ENCODE data around the gene AK4.

The AK4 gene

DNA sequence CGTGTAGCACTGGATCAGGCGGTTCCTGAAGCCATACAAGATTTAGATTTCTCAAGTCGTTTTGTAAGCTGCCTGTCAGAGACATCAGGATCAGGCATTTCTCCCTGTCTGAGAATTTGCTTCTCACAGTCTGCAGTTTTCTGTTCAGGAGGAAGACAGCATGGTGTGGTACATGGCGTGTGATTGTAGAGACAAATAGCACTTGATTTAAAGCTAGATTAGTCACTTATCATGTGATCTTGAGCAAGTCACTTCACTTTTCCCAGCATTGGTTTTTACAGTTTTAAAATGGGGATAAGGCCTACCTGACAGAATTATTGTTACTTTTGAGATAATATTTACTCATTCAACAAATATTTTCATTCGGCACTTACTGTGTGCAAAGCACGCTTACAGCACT, 63.3 kb downstream of the AK4 start:
- peaks cover 24% of the 10 kb centered on the region for H3K4me1 Mint-ChIP-seq
- no peak overlapping the region for H3K27ac Mint-ChIP-seq

DNA sequence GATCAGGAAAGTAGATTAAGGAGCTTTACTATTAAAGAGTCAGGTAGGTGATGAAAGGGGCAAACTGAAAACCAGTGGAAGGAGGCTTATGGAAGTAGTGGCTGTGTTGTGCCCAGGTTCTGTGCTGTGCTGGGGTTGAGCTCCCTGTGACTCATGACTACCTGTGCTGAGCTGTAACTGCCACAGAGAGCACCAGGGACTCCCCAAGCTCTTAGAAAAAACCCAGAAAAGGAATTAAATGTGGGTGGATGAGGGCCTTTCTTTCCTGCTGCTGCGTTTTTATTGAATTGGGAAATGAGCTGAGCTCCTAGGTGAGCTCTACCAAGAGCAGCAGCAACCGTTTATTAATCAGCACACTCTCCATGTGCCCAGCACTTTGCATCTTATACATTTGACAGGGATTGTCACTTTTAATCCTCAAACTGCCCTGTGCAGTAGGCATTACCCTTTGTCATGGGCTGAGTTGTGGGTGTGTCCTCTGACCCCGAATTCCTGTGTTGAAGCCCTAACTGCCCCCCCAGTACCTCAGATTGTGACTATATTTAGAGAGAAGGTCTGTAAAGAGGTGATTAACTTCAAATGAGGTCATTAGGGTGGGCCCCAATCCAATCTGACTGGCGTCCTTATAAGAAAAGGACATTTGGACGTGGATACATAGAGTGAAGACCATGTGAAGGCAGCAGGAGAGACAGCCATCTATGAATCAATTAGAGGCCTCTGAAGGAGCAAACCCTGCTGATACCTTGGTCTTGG, 65.4 kb downstream of the AK4 start:
- DNase-seq (ENCODE audit: low spot score in 2 of 2), result no peak
- no peak overlapping the region for H3K4me3 Mint-ChIP-seq
- peaks cover 7% of the 10 kb centered on the region for H3K36me3 Mint-ChIP-seq
- H3K4me1 Mint-ChIP-seq, result peaks cover 24% of the 10 kb centered on the region
- peak overlapping the region; percentile 43 for H3K27ac Mint-ChIP-seq
- H3K9me3 Mint-ChIP-seq, result no peaks in the 10 kb centered on the region
- peak; percentile 84 for ATAC-seq

More for the DNA sequence above, 63.3 kb downstream of the AK4 start:
- ATAC-seq, result no peak
- Mint-ChIP-seq H3K4me3 (no peak overlapping the region), H3K9me3 (no peaks in the 10 kb centered on the region), H3K36me3 (no peaks in the 10 kb centered on the region)
- DNase-seq (ENCODE audit: low spot score in 2 of 2), result no peak

DNA sequence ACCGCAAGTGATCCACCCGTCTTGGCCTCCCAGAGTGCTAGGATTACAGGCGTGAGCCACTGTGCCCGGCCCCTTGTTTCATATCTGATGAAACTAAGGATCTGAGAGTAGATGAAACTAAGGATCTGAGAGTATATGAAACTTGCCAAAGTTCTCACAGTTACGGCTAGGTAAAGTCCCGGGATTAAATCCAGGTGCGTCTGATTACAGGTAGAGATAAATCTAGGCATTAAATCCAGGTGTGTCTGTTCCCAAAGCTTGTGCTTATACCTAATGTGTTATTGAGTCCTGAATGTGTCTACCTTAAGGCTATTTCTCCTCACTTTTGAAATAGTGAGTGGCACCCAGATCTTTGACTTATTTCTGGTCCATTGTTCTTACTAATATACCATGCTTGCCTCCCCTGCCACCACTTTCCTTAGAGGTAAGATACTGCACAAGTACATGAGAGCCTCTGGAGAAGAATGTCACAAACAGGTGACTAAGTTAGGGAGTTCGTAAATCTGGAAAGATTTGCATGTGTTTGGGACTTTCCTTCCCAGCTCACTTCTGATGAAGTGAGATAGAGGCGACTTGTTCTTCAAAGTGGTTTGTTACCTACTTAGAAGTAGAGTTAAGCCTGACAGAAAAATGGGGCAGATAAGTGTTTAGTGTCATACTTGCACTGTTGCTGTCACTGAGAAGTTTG, 66.5 kb downstream of the AK4 start:
- H3K9me3 Mint-ChIP-seq, result no peaks in the 10 kb centered on the region
- ATAC-seq (no peak), DNase-seq (ENCODE audit: low spot score in 2 of 2) (no peak)
- peaks cover 24% of the 10 kb centered on the region for H3K4me1 Mint-ChIP-seq
- H3K4me3 Mint-ChIP-seq, result no peak overlapping the region
- H3K27ac Mint-ChIP-seq, result no peak overlapping the region
- peaks cover 18% of the 10 kb centered on the region for H3K36me3 Mint-ChIP-seq

DNA sequence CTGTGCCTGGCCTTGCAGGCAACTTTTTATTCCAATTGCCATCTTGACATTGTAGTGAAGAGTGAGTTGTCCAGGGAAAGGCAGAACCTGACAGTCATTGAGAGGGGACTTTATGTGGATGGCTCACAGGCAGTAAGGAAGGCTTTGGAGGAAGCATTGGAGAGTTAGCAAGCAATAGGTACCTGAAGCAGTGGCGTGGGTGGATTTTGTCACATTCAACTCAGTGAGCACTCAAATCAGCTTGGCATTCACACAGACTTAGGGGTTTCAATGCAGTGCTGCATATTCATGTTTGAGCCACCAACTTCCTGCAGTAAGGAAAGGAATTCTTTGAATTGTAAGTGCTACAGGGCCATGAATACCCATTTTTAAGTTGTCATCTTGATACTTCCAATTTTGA, 69.0 kb downstream of the AK4 start:
- Mint-ChIP-seq H3K4me3 (no peak overlapping the region), H3K9me3 (no peaks in the 10 kb centered on the region), H3K4me1 (peaks cover 24% of the 10 kb centered on the region), H3K36me3 (peaks cover 34% of the 10 kb centered on the region), H3K27ac (no peak overlapping the region)
- no peak for DNase-seq (ENCODE audit: low spot score in 2 of 2)
- ATAC-seq, result no peak

DNA sequence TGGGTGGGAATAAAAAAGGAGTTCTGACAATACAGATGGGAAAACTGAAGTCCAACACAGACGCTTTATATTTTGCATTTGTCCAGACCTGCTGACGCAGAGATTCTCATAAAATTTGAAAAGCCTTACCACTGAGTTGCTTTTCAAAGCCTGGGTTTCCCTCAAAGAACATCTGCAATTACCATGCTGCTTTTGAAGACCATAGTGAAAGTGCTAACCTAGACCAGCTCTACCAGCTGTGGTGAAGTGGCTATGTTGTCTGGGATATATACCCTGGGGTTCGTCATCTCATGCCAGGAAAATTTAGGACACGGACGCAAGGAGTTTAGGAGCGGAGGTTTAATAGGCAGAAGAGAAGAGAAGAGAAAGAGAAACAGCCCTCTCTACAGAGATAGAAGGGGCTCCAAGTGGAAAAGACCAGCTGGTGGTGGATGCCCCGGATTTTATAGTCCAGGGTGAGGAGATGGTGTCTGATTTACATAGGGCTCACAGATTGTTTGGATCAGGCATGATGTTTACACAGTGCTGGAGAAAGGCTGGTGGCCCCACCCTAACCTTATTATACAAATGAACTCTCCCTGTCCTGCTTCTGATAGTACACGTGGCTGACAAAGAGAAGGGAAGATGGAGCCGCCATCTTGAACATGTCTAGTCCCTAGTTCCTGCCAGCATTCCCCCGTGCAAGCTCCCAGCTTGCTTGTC, 73.8 kb downstream of the AK4 start:
- peak overlapping the region; percentile 44 for H3K27ac Mint-ChIP-seq
- no peak for DNase-seq (ENCODE audit: low spot score in 2 of 2)
- no peaks in the 10 kb centered on the region for H3K9me3 Mint-ChIP-seq
- no peak for ATAC-seq
- no peak overlapping the region for H3K4me3 Mint-ChIP-seq
- no peaks in the 10 kb centered on the region for H3K4me1 Mint-ChIP-seq
- H3K36me3 Mint-ChIP-seq, result peaks cover 65% of the 10 kb centered on the region

DNA sequence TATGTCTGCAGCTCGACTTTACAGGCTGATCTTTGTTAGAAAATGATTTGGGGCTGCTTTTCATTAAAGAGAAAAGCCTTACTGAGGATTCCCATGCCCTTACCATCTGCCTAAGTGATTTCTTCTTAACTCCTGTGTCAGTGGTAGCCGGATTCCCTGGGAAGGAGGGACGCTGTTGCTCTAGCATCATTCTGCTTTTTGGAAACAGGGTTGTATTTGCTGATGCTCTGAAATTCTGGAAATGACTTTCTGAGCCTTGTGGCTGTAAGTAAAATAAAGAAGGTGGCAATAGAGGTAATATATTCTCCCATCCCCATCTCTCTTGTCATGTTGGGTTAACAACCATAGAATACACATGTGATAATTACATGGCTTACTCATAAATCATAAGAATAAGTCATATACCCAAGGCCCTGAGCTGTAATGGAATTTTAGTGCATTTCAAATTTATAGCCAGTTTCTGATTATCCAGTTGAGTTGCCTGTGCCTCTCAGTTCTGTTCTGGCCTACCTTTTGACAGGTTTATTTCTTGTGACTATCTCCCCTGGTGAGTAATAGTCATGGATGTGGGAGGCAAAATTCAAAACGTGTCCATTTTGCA, 74.4 kb downstream of the AK4 start:
- H3K9me3 Mint-ChIP-seq, result no peaks in the 10 kb centered on the region
- H3K4me3 Mint-ChIP-seq, result no peak overlapping the region
- no peak overlapping the region for H3K27ac Mint-ChIP-seq
- H3K36me3 Mint-ChIP-seq, result peaks cover 66% of the 10 kb centered on the region
- ATAC-seq (no peak), DNase-seq (ENCODE audit: low spot score in 2 of 2) (no peak)
- H3K4me1 Mint-ChIP-seq, result no peaks in the 10 kb centered on the region

DNA sequence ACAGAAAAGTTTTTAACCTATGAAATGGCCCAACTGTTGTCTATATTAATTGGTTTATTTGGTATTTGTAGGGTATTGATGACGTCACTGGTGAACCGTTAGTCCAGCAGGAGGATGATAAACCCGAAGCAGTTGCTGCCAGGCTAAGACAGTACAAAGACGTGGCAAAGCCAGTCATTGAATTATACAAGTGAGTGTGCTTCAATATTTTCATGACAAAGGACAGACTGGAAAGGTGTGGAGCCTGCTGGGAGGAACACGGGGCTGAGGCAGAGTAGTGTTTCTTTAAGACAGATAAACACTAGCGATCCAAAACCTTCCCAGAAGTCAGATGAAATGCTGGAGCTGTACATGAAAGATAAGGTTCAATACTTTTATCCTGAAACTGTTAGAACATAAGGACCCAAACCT, 76.7 kb downstream of the AK4 start:
- H3K9me3 Mint-ChIP-seq, result no peaks in the 10 kb centered on the region
- peaks cover 2% of the 10 kb centered on the region for H3K4me1 Mint-ChIP-seq
- DNase-seq (ENCODE audit: low spot score in 2 of 2) (no peak), ATAC-seq (no peak)
- no peak overlapping the region for H3K4me3 Mint-ChIP-seq
- H3K36me3 Mint-ChIP-seq, result peaks cover 46% of the 10 kb centered on the region
- H3K27ac Mint-ChIP-seq, result no peak overlapping the region

DNA sequence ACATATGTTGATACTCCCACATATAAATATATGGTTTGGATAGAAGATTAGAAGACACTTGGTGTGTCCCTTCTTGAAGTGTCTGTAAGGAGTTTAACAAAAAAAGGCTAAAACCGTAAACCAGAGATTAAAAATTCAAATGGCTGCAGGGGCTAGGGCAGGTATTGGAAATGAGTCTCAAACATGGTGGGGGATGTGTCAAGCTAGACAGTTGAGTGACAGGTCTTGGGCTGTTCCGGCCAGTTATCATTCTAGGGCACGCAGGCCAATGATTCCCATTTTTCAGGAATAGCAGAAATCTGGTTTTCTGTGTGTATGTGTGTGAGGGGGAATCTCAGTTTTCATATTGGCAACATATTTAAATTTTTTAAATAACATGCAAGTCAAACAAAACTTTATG, 77.2 kb downstream of the AK4 start:
- DNase-seq (ENCODE audit: low spot score in 2 of 2) (no peak), ATAC-seq (no peak)
- Mint-ChIP-seq H3K27ac (no peak overlapping the region), H3K4me3 (no peak overlapping the region), H3K4me1 (peaks cover 6% of the 10 kb centered on the region), H3K36me3 (peaks cover 42% of the 10 kb centered on the region), H3K9me3 (no peaks in the 10 kb centered on the region)

DNA sequence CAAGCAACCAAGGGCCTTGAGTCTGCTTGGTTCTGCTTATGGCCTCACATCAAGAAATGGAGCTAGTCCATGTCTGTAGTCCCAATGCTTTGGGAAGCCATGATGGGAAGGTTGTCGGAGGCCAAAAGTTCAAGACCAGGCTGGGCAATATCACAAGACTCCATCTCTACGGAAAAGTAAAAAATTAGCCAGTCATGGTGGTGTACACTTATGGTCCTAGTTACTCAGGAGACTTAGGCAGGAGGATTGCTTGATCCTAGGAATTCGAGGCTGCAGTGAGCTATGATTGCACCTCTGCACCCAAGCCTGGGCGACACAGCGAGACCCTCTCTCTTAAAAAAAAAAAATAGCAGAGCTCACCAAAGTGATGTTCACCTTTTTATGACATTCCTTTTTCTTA, 81.2 kb downstream of the AK4 start:
- H3K4me1 Mint-ChIP-seq, result peaks cover 30% of the 10 kb centered on the region
- no peaks in the 10 kb centered on the region for H3K9me3 Mint-ChIP-seq
- ATAC-seq, result no peak
- H3K36me3 Mint-ChIP-seq, result peaks cover 25% of the 10 kb centered on the region
- H3K27ac Mint-ChIP-seq, result no peak overlapping the region
- no peak for DNase-seq (ENCODE audit: low spot score in 2 of 2)
- H3K4me3 Mint-ChIP-seq, result no peak overlapping the region

DNA sequence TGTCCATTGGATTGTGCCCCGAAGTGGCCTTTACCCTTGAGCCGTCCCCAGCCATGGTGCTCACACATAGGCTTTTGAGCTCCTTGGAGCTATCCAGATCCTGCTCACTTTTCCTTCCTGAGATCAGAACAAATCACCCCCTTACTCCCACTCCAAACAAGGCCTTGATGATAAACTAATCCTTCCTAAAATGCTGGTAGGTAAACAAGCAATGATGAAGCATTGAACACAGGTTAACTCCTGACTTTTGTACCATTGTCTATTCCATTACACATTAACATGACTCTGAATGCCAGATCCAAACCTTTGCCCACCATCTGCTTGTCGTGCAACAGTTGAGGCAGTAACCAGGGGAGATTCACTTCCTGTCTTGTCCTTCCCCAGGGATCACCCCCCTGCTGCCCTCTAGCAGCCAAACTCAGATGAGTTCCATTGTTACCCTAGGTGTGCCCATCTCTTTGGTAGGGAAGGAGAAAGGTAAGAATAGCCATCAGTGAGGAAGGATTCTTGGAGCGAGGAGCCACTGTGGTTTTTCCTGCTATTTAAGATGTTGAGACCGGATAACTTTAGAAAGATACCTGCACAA, 81.8 kb downstream of the AK4 start:
- Mint-ChIP-seq H3K4me3 (no peak overlapping the region), H3K4me1 (peaks cover 30% of the 10 kb centered on the region), H3K9me3 (no peaks in the 10 kb centered on the region), H3K36me3 (peaks cover 18% of the 10 kb centered on the region), H3K27ac (no peak overlapping the region)
- ATAC-seq (no peak), DNase-seq (ENCODE audit: low spot score in 2 of 2) (no peak)

DNA sequence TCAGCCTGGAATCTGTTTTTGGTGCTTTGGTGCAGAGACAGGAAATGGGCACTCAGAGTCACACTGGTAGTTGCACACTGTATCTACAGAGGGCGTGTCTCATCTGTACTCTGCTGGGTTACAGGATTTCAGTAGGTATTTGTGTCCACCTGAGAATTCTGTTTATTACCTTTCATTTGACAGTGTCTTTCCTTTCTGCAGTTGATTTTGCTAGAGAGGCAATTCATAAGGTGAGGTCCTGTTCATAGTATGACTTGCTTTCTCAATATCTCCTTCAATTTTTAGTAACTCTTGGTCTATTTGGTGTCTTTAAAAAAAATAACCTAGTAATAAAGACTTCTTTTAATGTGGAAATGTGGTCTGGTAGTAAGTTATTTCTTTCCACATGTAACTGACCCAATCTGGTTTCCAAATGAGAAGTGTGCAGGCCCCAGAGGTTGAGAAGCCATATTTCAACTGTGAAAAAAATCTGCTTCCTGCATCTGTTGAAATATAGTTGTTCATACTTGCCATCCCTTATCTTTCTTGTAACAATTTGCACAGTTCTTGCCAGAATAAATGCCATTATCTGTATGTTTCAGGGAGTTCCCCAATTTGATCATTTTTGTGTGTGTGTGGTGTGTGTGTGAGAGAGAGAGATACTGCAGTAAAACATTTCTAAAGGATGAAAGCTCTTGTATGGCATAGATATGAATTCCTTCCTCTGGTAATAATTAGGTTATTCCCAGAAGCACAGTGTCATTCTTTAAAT, 82.9 kb downstream of the AK4 start:
- peak; percentile 81 for ATAC-seq
- no peak overlapping the region for H3K4me3 Mint-ChIP-seq

DNA sequence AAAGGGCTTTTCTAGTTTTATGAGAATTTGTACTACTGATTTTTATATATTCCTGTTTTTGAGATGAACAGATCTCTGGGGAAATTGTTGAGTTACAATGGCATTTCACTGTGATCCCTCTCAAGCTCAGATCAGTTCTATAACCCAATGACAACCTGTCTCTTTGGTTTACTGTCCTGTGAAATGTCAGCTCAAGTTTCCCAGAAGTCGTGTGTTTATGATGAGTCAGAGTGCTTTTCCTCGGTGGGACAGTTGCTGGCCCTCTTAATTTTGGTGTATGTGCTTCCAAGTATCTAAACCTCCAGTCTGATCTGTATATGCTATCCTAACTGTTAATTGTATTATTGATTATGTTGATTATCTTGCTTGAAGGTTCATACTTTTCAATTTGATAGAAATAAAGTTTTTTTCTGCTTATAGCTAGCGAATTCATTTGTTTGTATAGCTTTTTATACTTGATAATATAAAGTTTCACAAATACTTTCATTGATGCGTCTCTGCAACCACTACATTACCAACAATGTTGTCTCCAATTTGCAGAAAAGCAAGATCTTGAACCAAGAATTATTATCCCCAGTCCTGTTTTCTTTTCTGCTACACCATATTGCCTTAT, 83.8 kb downstream of the AK4 start:
- DNase-seq (ENCODE audit: low spot score in 2 of 2), result no peak
- peak overlapping the region; percentile 62 for H3K27ac Mint-ChIP-seq
- peaks cover 30% of the 10 kb centered on the region for H3K4me1 Mint-ChIP-seq
- no peak overlapping the region for H3K4me3 Mint-ChIP-seq
- no peak for ATAC-seq
- peaks cover 7% of the 10 kb centered on the region for H3K36me3 Mint-ChIP-seq
- H3K9me3 Mint-ChIP-seq, result no peaks in the 10 kb centered on the region

More for the DNA sequence above, 82.9 kb downstream of the AK4 start:
- Mint-ChIP-seq H3K36me3 (peaks cover 9% of the 10 kb centered on the region), H3K27ac (peak overlapping the region; percentile 62), H3K4me1 (peaks cover 30% of the 10 kb centered on the region), H3K9me3 (no peaks in the 10 kb centered on the region)
- no peak for DNase-seq (ENCODE audit: low spot score in 2 of 2)

DNA sequence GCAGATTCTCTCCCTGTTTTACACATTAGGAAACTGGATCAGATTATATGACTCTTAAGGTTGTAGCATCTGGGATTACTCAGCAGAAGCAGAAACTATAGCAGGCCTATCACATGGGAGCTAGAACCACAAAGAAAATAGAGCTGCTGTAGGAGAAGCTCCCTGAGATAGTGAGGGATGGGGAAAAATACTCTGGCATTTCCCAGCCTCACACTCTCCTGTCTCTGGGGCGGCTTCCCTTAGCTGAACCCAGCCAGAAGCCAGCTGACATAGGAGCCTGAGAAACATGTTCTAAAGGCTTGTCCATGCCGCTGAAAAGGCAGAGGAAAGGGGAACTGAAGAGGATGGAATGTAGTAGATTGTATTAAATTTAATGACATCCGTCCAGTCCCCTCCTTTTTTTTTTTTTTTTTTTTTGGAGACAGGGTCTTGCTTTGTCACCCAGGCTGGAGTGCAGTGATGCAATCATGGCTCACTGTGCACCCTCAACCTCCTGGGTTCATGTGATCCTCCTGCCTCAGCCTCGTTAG, 84.5 kb downstream of the AK4 start:
- no peak for DNase-seq (ENCODE audit: low spot score in 2 of 2)
- H3K4me1 Mint-ChIP-seq, result peaks cover 30% of the 10 kb centered on the region
- H3K36me3 Mint-ChIP-seq, result peaks cover 6% of the 10 kb centered on the region
- H3K27ac Mint-ChIP-seq, result no peak overlapping the region
- no peak for ATAC-seq
- H3K4me3 Mint-ChIP-seq, result no peak overlapping the region
- H3K9me3 Mint-ChIP-seq, result no peaks in the 10 kb centered on the region

DNA sequence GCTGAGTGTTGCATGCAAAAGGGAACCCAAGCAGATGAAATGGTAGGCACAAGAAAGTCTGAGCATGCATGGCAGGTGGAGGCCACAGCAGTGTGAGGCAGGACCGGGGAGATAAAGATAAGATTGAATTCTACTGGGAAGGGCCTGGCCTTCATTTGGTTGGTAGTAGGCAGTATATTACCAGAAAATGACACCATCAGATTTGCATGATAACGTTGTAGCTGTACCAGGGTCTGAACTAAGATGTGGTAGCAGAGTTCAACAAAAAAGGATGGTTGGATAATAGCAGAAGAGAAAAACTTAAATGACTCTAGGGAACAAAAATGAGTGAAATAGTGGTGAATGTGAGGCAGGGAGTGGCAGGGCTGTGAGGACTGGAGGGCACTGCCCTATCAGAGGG, 85.8 kb downstream of the AK4 start:
- Mint-ChIP-seq H3K4me3 (no peak overlapping the region), H3K9me3 (no peaks in the 10 kb centered on the region), H3K4me1 (peaks cover 30% of the 10 kb centered on the region), H3K27ac (no peak overlapping the region), H3K36me3 (peaks cover 6% of the 10 kb centered on the region)
- DNase-seq (ENCODE audit: low spot score in 2 of 2) (no peak), ATAC-seq (no peak)
